Measurements from ENCODE around the gene C21orf91. TPM values are rescaled to one million over a fixed set of nuclear protein-coding genes. Genes with fewer than 3 reads are reported as not detected.

C21orf91 gene
- total RNA-seq, 6 experiments from 2014 or later: 3.2 to 6.3 (median 4.3) TPM

DNA sequence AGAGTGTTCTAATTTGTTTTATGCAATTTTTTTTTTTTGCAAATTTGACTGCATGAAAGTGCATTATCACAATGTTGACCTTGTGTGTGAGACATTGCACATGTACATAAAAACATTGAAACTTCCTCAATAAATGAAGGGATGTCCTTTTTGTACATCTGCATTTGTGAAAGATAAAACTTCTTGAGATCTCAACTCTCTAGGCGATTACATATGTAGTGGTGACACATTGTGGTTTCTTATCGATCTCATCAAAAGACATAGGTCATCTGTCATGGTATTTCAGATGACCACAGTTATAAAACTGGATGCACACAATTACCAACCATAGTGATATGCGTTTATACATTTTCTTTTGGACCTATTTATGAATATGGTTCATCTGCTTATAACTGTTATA lies 35.6 kb upstream of the C21orf91 start:
- no peaks in the 10 kb centered on the region for H3K4me1 ChIP-seq
- H3K9me3 ChIP-seq: no peaks in the 10 kb centered on the region
- no peak for ATAC-seq
- 73% methylated on average over 3 of the region's 3 CpGs for WGBS (ENCODE audit: insufficient coverage, low coverage, low lambda C conversion rate, missing lambda C conversion rate)
- H3K36me3 ChIP-seq: no peaks in the 10 kb centered on the region
- no peak for DNase-seq
- no peak overlapping the region for H3K27ac ChIP-seq
- intact Hi-C loops (cut with DNase I): no loop called here
- no peaks in the 10 kb centered on the region for H3K27me3 ChIP-seq
- no peak for TF ChIP-seq POLR2A (IDR thresholded peaks at IDR 0.05)
- TF ChIP-seq, protein P1, sequence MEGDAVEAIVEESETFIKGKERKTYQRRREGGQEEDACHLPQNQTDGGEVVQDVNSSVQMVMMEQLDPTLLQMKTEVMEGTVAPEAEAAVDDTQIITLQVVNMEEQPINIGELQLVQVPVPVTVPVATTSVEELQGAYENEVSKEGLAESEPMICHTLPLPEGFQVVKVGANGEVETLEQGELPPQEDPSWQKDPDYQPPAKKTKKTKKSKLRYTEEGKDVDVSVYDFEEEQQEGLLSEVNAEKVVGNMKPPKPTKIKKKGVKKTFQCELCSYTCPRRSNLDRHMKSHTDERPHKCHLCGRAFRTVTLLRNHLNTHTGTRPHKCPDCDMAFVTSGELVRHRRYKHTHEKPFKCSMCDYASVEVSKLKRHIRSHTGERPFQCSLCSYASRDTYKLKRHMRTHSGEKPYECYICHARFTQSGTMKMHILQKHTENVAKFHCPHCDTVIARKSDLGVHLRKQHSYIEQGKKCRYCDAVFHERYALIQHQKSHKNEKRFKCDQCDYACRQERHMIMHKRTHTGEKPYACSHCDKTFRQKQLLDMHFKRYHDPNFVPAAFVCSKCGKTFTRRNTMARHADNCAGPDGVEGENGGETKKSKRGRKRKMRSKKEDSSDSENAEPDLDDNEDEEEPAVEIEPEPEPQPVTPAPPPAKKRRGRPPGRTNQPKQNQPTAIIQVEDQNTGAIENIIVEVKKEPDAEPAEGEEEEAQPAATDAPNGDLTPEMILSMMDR (IDR thresholded peaks at IDR 0.05): no peak
- H3K4me3 ChIP-seq: no peak overlapping the region

DNA sequence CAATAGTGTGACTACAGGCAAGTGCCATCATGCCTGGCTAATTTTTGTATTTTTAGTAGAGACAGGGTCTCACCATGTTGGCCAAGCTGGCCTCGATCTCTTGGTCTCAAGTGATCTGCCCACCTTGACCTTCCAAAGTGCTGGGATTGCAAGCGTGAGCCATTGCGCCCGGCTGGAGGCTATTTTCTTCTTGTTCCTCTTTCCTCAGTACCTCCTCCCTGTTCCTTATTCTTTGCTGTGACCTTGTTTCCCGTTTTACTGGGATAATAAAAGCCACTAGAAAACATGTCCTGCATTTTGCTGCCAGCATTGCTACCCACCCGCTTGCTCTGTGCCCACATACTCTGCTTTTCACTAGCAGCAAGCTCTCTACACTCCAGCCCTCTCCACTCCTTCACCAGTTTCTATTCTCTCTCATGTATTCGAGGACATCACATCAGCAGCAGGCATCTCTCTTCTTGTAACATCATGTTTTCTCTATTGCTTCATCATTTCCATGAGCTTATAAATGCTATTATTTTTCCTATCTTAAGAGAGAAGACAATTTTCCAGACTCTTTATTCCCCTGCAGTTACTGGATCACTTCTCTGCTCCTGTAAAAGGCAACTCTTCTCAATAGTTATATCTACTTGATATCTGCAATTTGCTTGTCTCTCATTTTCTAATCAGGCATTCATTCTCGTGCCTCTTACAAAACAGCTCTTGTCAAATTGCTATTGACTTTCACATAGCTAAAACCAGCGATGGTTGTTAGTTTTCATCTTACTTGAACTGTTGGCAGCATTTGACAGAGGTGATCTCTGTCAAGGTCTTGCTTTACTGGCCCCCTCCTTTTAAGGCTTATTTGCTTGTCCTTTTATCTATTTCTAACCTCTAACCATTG lies 34.5 kb upstream of the C21orf91 start:
- DNase-seq (no peak), ATAC-seq (no peak)
- H3K4me3 ChIP-seq: no peak overlapping the region
- H3K36me3 ChIP-seq: no peaks in the 10 kb centered on the region
- TF ChIP-seq, protein P1 (IDR thresholded peaks at IDR 0.05): no peak
- no peak for TF ChIP-seq POLR2A (IDR thresholded peaks at IDR 0.05)
- intact Hi-C loops (cut with DNase I): no loop called here
- 55% methylated on average over 9 of the region's 9 CpGs for WGBS (ENCODE audit: insufficient coverage, low coverage, low lambda C conversion rate, missing lambda C conversion rate)
- H3K9me3 ChIP-seq: no peaks in the 10 kb centered on the region
- H3K27me3 ChIP-seq: no peaks in the 10 kb centered on the region
- H3K27ac ChIP-seq: no peak overlapping the region
- no peaks in the 10 kb centered on the region for H3K4me1 ChIP-seq

DNA sequence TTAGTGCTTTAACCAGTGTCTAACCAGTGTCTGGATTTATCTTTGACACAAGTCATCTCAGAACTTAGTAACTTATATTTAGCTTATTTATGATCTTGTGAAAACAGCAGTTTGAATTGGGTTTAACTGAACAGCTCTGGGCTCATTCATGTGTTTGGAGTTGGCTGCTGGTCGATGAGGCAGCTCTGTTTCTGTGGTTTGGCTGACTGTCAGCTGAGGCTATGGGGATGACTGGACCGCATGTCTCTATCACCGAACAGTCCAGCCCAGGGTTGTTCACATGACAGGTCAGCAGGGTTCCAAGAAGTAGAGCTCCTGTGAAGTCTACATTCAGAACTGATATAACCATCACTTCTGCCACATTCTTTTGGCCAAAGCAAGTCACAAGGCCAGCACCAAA lies 29.1 kb upstream of the C21orf91 start:
- no peaks in the 10 kb centered on the region for H3K27me3 ChIP-seq
- intact Hi-C loops (cut with DNase I): no loop called here
- WGBS (ENCODE audit: insufficient coverage, low coverage, low lambda C conversion rate, missing lambda C conversion rate): 37% methylated on average over 3 of the region's 3 CpGs
- ATAC-seq: peak in 1 of 4 donors; percentile 44
- no peak for DNase-seq
- no peaks in the 10 kb centered on the region for H3K4me1 ChIP-seq
- no peaks in the 10 kb centered on the region for H3K9me3 ChIP-seq
- no peak overlapping the region for H3K27ac ChIP-seq
- no peak for TF ChIP-seq POLR2A (IDR thresholded peaks at IDR 0.05)
- TF ChIP-seq, protein P1 (IDR thresholded peaks at IDR 0.05): no peak
- H3K4me3 ChIP-seq: no peak overlapping the region
- no peaks in the 10 kb centered on the region for H3K36me3 ChIP-seq

DNA sequence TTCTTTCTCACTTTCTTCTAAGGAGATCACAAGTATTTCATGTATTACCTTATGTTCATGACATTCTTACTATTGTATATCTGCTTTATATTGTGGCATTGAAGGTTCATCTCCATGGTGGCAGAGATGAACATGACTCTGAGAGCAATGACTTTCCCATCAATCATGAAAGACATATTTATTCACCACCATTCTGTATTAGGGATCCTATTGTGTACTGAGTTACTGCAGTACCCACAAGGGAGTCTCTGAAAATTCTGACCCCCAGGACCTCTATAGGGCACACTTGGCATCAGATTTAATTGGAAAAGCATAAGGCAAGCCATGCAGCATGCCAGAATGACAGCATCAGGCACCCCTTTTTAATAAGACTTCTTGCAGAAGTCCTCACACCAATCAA lies 21.9 kb upstream of the C21orf91 start:
- no peaks in the 10 kb centered on the region for H3K27me3 ChIP-seq
- intact Hi-C loops (cut with DNase I): no loop called here
- no peaks in the 10 kb centered on the region for H3K36me3 ChIP-seq
- no peak for ATAC-seq
- H3K27ac ChIP-seq: no peak overlapping the region
- TF ChIP-seq, protein P1 (IDR thresholded peaks at IDR 0.05): no peak
- no peak for TF ChIP-seq POLR2A (IDR thresholded peaks at IDR 0.05)
- H3K9me3 ChIP-seq: no peaks in the 10 kb centered on the region
- no peaks in the 10 kb centered on the region for H3K4me1 ChIP-seq
- no peak overlapping the region for H3K4me3 ChIP-seq
- DNase-seq: no peak

All from right lobe of liver (tissue), 6 donors.